Measurements from ENCODE around the gene CNKSR3.

The CNKSR3 gene

DNA sequence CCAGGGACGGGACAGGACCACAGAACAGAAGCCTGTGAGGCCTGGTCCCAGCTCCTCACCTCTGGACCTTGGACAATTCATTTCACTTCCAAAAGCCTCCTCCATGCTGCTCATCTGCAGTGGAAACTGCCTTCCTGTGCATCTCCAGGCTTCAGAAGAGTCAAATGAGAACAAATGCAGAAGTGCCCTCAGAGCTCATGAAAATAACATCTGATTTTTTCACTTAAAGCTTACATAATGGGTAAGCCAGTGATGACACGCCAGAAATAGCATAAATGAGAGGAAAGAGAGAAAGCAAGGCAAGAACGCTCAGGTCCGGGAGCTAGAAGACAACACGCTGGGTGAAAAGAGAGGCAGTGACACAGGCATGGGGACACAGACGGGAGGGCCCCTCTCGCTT, 7.9 kb downstream of the CNKSR3 start:
- no peak for DNase-seq (ENCODE audit: low read depth, low spot score)

DNA sequence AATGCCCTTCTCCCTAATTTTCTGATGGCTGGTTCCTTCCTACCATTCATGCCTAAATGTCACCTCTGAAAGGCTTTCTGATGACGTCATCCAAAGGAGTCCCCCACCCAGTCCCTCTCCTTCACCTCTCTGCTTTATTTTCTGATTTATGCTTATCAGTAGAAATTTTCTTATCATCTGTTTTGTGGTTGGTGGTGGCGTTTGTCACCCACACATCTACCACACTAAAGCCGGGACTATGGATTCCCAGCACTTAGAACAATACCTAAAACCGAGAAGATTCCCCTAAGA, 9.0 kb downstream of the CNKSR3 start:
- DNase-seq (ENCODE audit: low read depth, low spot score) = no peak

DNA sequence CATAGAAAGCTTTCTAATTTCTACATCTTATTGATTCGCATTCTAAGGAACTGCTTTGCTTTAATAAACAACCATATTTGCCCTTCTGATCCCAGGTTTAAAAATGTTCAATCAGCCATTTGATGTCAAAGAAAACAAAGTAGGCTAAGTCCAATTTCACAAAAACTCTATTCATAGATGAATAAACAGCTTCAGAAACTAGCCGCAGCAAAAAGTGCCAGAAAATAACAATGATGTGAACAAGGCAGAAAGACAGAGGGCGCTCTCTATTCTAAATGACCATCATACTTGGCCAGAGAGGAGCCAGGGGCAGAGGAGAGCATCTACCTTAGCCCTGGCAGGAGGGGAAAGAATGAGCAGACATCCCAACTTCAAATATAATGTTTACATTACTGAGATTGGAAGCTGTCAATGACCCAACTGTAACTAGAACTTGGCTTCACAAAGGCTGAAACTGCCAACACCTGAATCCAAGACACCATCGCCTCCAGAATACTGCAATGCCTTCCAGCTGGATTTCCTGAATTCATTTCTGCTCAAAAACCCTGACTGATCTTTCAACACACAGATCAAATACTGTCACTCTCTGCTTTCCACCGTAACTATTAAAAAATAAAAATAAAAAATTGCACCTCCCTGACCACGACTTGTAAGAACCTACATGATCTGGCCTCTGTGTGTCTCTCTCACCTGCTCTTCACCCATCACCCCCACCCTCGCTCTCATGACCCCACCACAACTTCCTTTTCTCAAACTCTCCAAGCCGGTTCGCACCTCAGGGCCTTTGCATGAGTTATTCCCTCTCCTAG, 9.5 kb downstream of the CNKSR3 start:
- no peak for DNase-seq (ENCODE audit: low read depth, low spot score)

DNA sequence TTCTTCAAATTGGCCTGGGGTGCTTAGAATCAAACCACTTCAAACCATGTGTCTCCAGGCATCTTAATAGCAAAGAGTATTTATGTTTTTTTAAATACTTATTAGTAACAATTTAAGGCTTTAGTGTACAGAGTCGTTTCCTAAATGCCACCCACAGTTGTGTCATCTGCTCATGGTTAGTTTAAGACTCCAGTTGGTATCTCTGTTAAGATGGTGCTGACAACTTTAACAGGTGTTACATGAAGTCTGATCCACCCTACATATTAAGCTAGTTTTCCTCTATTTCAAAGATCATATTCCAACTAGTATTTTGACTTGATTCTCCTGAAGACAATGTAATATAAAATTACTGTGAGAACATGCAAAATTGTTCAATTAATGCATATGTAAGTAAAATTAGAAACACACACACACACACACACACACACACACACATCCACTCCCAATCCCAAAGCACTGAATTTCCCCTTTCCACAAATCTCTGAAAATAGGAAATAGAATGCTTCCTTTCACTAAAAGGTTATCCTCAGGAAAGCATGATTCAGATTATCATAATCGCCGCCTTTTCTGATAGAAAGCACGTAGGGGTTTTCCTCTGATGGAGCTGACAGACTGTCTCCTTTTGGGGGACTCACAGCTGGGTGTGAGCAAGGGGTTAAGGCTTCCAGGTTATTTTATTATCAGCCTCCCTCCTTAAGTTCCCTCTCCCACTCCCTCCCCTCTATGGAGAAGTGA, 10.5 kb downstream of the CNKSR3 start:
- no peak for DNase-seq (ENCODE audit: low read depth, low spot score)

DNA sequence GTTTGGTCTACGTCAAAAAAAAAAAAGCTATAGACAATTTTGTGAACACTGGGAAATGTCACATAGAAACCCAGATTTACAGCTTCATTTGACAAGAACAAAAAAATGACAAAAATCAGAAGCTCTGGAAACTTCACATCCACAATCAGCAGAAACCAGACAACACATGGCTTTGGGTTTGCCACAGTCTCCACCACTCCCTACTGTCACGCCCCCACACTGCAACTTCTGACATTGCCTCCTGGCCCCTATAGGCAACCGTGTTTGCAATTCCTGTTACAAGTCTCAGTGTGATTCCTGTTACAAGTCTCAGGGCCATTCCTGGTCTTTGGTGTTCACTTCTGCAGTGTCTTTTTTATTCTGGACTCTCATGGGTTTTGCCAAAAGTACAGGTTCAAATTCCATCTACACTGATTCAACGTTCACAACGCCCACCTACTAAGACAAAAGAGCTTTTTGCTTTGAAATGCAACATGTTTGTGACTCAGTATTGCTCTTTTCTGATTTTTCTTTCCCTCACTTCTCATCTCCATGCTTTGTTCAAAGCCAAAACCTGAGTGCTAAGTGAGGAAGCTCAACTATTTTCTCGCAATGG, 12.0 kb downstream of the CNKSR3 start:
- no peak for DNase-seq (ENCODE audit: low read depth, low spot score)

DNA sequence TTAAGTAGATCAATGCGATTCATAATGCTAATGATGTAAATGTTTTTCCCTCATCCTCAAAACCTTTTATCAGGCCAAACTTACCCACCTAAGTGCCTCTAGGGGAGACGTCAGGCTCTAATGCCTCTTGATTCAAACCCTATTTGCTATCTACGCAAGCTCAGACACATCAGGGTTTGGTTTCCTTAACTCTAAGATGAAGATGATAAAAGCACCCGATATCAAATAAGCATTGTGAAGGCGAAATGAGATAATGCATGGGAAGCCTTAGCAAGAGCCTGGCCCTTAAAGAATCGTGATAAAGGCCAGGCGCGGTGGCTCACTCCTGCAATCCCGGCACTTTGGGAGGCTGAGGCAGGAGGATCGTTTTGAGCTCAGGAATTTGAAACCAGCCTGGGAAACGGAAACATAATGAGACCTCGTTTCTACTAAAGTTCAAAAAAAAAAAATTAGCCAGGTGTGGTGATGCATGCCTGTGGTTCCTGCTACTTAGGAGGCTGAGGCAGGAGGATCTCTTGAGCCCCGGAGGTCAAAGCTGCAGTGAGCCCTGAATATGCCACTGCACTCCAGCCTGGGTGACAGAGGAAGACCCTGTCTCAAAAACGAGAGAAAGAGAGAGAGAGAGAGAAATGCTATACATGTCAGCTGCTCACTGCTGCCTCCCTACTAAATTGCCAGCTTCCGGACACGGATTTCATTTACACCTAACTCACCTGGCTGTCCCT, 13.5 kb downstream of the CNKSR3 start:
- no peak for DNase-seq (ENCODE audit: low read depth, low spot score)

DNA sequence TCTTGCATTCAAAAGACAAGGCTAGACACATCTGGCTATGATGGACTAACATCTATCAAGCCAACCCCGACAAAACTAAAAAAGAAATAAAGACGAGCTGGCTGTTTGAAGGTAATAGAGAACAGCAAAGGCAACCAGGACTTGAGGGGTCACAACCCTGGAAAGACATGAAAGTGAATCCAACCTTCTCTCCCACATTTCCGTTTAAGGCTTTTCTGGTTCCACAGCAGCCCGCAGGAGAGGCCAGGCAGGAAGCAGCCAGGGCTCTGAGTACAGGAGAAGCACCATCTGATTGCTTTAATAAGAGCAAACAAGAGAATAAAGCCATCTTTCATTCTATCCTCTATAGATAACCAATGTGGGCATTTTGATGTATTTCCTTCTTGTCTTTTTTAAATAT, 14.3 kb downstream of the CNKSR3 start:
- DNase-seq (ENCODE audit: low read depth, low spot score) = no peak

DNA sequence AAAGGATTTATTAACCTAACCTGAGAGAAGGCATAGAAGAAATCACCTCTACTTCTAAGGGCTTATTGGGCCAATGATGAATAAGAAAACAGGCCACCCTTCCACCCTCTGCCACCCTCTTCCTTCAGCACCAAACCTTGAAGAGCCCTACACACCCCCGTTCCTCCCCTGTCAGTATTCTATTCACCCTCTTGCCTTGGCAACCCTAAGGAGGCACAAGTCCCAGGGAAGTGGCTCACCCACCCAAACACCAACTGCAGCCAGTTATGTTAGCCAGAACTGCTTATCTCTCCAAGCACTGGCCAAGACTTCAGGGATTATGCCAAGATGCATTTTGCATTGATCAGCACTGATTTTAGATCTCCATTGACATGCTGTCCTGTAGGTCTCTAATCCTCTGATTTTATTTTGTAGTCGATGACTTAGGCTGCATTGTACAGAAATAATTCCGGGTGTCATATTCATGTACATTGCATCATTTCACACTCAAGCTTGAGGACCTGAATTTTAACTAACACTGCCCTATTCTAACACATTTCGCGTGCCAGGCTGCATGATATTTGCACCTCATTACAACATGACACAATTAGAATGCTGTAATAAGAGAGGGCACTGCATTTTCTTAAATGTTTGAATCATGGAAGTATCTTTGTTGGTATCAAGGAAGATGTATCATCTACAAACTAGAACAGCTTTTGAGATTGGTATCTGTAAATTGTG, 15.7 kb downstream of the CNKSR3 start:
- no peak for DNase-seq (ENCODE audit: low read depth, low spot score)

DNA sequence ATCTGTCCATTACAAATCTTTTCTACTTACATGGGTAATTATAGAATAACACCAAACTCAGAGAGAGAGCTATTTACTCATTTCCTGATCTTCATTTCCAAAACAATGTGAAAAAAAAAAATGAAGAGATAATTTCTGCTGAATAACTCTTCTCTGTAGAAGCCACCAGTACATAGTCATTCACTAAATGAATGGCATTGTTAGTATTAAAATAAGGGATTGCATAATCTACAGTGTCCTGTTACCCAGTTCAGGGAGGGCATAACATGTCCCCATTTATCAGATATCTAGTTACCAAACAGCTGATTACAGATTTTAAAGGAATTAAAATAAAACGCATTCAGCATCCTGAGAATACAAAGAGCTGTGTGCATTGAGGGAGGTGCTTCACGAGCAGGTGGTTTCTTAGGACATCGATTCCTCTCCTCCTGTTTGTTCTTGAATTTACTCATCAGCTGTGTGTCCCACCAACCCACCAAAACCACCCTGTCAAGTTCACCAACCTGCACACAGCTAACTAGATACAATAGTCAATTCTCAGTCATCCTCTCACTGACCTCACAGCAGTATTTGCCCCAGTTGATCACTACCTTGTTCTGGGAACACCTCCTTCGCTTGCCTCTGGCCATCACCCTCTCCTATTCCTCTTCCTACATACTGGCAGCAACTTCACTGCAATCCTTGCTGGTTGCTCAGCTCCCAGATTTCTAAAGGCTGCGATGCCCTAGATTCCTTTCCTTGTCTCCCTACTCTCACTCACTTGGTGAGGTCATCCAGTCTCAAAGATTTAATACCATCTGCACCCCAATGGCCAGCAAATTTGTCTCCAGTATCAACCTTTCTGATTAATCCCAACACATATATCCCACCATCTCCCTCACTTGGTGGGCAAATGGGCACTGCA, 18.7 kb downstream of the CNKSR3 start:
- no peak for DNase-seq (ENCODE audit: low read depth, low spot score)

DNA sequence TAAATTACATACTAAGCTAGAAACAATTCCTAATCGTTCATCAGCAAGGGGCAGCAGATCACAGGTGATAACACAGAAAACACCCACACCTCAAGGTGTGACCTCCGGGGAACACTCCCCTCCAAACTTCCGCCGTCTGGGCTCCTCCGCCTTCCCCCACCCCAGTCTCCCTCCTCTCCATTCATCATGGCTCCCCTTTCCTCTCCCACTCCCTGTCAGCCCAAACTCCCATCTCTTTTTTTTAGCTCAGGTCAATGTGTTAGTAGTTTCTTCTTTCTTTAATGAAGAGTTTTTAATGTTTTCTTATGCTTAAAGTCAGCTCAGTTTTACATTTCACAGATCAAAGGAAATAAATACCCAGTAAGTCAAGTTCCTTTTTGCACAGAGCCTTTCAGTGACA, 20.7 kb downstream of the CNKSR3 start:
- no peak for DNase-seq (ENCODE audit: low read depth, low spot score)

DNA sequence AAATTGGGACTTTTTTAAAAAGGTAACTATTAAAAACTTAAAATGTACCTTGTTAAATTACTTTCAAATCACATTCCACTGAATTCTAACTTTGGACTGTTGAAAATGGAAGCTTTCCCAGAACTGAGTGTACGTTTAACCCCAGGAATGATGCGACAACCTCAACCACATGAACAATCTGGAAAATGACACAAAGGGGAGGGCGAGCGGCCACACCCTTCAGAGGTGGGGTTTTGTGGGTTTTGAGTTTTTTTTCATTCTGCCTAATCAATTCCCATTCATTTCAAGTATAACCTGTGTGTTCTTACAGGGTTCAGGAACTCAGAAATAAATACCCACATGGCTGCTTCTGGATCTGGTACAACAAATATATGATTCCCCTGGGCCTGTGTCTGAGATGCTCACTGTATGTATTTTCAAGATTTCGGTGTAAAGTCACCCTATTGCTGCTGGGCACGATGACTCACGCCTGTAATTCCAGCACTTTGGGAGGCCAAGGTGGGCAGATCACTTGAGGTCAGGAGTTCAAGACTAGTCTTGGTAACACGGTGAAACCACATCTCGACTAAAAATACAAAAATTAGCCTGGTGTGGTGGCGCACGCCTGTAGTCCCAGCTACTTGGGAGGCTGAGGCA, 21.6 kb downstream of the CNKSR3 start:
- no peak for DNase-seq (ENCODE audit: low read depth, low spot score)

DNA sequence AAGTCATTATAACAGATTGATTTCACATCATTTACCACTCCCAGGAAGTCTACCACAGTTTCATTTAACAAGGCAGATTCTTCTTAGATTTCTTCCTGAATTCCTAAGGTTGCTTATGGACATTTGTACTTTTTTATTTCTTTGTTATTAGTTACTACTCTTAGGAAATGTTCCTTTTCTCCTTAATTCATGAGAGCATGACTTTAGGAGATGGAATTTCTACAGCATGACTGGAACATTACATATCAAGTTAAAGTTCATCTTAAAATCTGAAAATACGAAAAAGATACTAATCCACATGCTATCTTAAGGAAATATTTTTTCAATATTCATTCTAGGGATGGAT, 22.3 kb downstream of the CNKSR3 start:
- DNase-seq (ENCODE audit: low read depth, low spot score) = no peak

DNA sequence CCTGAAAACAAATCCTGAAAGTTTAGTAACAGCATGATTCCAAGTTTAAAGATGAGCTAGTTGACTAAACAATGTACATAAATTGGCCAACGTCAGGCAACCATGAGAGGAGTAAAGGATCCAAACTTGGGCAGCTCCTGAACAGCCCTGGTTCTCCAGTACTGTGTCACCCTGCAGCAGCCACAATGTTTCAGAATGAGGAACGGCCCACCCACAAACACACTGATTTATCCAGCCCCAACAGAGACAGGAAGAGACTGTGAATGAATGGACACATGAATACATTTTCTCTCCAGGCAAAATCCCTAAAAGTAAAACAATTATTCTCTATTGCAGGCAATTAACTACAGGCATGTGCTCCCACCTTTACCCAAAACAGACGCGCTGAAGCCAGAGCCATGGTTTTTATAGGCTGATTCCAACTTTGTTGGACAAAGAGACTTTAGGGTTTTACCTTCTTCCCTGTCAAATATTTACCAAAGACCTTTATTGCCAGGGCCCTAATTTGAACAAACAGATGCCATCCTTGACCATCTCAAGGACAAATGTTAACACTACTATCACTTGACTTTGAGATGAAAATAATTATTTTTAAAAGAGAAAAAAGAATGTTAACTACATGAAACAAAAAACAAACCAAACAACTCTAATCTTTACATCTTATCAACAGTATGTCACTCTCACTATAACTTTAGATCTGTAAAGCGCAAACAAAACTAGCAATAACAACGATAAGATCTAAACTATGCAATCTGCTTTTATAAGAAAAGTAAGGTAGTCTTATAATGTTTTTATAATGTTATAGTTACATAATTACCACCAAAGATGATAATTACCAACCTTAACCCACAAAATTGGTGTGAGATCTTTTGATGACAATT, 22.9 kb downstream of the CNKSR3 start:
- no peak for DNase-seq (ENCODE audit: low read depth, low spot score)

DNA sequence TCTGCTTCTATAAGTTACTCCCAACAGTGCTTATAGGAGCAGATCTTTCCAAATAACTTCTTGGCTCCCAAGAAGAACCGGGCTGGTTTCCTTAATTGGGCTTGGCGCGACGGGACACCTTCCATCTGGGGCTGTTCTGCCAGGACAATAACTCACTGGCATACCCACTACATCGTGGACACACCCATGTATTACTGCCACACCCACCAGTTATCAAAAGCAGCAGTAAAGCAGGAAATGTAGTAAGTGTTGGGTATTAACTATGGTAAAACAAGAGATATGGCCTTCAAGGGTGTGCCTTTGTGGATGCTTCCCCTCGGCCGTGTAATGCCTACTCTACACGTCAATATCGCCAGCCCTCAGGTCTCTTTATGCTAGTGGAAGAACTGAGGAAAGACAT, 24.7 kb downstream of the CNKSR3 start:
- DNase-seq (ENCODE audit: low read depth, low spot score) = no peak

DNA sequence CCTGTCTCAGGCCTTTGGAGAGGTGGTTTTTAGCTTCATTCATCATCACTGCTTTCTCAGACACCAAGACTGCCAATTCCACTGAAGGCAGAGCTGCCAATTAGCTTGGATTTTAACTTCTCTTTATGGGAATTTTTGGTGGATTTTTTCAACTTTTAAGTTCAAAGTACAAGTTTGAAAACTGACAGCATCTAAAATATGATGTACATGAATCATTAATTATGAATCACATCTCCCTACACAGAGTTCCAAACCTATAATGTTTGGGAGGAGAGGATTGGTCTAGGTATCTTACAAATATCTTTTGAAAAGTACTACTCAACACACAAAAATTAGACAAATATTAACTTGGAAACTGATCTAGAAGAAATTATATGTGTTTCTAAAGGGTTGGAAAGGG, 25.5 kb downstream of the CNKSR3 start:
- no peak for DNase-seq (ENCODE audit: low read depth, low spot score)

DNA sequence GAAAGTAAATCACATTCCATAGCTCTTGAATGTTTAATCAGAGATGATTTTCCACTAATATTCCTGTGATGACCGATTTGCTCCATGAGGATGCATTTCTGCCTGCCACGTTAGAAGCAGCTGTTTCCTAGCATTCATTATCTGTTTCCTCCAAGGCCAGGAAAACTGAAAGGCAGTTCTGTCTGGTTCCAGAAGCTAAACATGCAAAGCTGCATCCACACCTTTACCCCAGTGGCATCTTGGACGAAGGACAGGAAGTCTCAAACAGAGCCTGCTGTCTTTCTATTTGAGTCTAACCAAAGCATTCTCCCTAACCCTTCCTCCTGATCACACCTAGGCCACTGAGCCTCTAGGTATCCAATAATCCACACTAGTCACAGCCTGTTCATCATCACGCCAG, 27.6 kb downstream of the CNKSR3 start:
- no peak for DNase-seq (ENCODE audit: low read depth, low spot score)

DNA sequence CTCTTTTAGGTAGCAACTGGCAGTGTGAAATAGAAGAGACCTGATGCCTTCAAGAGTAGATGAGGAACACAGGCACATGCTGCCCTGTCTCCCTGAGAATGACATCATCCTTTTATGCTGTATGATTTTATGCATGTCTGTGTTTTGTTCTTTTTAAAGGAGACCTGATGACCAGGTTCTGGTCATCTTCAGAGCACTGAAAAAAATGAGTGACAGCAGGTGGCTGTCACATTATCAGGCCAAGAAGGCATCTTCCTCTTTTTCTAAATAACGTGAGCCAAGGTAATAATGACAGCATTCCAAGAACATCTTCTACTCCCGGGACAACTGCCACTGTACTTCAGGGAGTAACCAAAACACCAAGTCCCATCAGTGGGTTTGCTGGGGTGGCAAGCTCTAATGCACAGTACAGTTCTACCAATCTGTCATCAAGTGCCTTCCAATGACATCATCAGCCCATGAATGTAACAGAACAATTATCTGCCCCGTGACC, 28.9 kb downstream of the CNKSR3 start:
- DNase-seq (ENCODE audit: low read depth, low spot score) = no peak

DNA sequence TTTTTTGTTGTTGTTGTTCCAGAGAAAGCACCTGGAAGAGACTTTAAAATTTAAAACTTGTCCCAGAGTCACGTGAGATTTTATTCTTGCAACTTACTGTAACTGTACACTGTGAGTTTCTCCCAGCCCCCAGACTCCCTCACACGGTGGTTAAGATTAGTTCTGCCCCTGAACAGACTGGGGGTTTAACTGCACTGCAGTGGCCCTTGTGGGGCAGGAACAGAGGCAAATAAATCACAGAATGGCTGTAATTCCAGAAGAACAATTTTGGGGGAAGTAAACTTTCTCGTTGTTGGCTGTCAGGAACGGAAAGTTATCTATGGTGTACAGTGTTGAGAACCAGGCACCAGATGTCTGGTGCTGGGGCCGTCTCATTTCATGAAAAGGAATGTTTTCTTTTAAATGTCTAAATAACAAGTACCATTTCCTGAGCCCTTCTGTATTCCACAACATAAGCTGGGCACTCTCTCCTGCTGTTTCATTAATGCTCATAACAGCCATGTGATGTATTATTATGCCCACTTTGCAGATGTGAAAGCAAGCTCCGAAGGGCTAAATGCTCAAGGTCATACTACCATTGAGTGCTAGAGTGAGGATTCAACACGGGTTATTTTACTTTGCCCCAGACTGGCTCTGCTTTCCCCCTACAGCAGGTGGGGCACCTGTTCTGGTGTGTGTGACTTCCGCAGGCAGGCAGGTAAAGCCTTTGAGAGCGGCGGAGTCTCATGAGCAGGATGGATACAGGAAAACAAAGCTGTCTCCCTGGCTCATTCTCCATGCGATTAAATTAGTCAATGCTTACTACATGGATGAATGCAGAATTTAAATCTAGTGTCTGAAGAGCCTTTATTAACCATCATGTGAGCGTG, 30.5 kb downstream of the CNKSR3 start:
- no peak for DNase-seq (ENCODE audit: low read depth, low spot score)
